IMR-90 (cell line): ENCODE results near the gene ERP44. TPM values are rescaled to one million over a fixed set of nuclear protein-coding genes. Genes with fewer than 3 reads are reported as not detected.

Source experiments
- ATAC-seq: fragments of 200-7000 bp; cut with Tn5 transposase; 2 replicates; pipeline ENCODE4 v1.9.1; 2020; ENCODE audit warnings: low read depth, mild to moderate bottlenecking, moderate library complexity
- BruUV-seq: library from RNA; stranded (reverse); fragments of 400-500 nt; replicated peaks from 2 replicates; lab custom pipeline; 2021; lab: Mats Ljungman, UMichigan
- CTCF ChIA-PET: fragments of 300-600 bp; formaldehyde crosslinking; extraction: SDS; loops from one replicate; lab custom pipeline; 2021; ENCODE audit warnings: antibody characterized with exemption; lab: Yijun Ruan, JAX
- POLR2A ChIA-PET: fragments of 300-600 bp; sonication (Branson Sonifier 250); formaldehyde crosslinking; loops from one replicate; lab custom pipeline; 2022; ENCODE audit warnings: antibody characterized with exemption; ENCODE audit not compliant: unreplicated experiment; lab: Charles Lee
- DNase-seq: peaks from one replicate; pipeline ENCODE4 v3.0.0; 2013
- H2AFZ ChIP-seq: replicated peaks from 2 replicates; pipeline ENCODE3; 2013; ENCODE audit warnings: low read length, mild to moderate bottlenecking; ENCODE audit not compliant: poor library complexity
- H2AK5ac ChIP-seq: 2 replicates; pipeline ENCODE4 v1.6.1; 2013; ENCODE audit warnings: low read depth, low read length, inconsistent platforms
- H2AK9ac ChIP-seq: replicated peaks from 2 replicates; pipeline ENCODE3; 2013; ENCODE audit warnings: mild to moderate bottlenecking, low read depth, low read length, moderate library complexity; ENCODE audit not compliant: poor library complexity
- H2BK120ac ChIP-seq: 2 replicates; pipeline ENCODE4 v1.6.1; 2013; ENCODE audit warnings: low read depth, low read length, inconsistent platforms
- H2BK15ac ChIP-seq: 3 replicates; pipeline ENCODE4 v1.6.1; 2013; ENCODE audit warnings: low read depth, low read length, inconsistent platforms
- H2BK20ac ChIP-seq: 2 replicates; pipeline ENCODE4 v1.6.1; 2013; ENCODE audit warnings: low read depth, mild to moderate bottlenecking, inconsistent platforms, low read length, moderate library complexity
- H2BK5ac ChIP-seq: 2 replicates; pipeline ENCODE4 v1.6.1; 2013; ENCODE audit warnings: mild to moderate bottlenecking, low read depth, low read length, inconsistent platforms; ENCODE audit not compliant: poor library complexity, severe bottlenecking
- H3K14ac ChIP-seq: replicated peaks from 2 replicates; pipeline ENCODE4 v1.6.1; 2013; ENCODE audit warnings: low read depth, low read length, inconsistent platforms
- H3K18ac ChIP-seq: 2 replicates; pipeline ENCODE4 v1.6.1; 2013; ENCODE audit warnings: low read depth, low read length, control low read depth
- H3K23ac ChIP-seq: 2 replicates; pipeline ENCODE4 v1.6.1; 2013; ENCODE audit warnings: low read depth, low read length, inconsistent platforms
- H3K27ac ChIP-seq: 2 replicates; pipeline ENCODE4 v1.5.1; 2013; ENCODE audit warnings: mild to moderate bottlenecking, control low read depth, low read length; ENCODE audit not compliant: insufficient read depth
- H3K27me3 ChIP-seq: 2 replicates; pipeline ENCODE4 v1.6.1; 2013; ENCODE audit warnings: low read length; ENCODE audit not compliant: control insufficient read depth, insufficient read depth
- H3K36me3 ChIP-seq: 2 replicates; pipeline ENCODE4 v1.6.1; 2013; ENCODE audit warnings: low read length, mixed read lengths; ENCODE audit not compliant: control insufficient read depth, insufficient read depth
- H3K4ac ChIP-seq: 2 replicates; pipeline ENCODE4 v1.6.1; 2013; ENCODE audit warnings: low read depth, low read length, inconsistent platforms
- H3K4me1 ChIP-seq: 2 replicates; pipeline ENCODE4 v1.6.1; 2013; ENCODE audit warnings: low read length, mixed read lengths; ENCODE audit not compliant: control insufficient read depth, insufficient read depth
- H3K4me2 ChIP-seq: 2 replicates; pipeline ENCODE4 v1.6.1; 2013; ENCODE audit warnings: low read depth, mild to moderate bottlenecking, control low read depth, low read length, moderate library complexity
- H3K4me3 ChIP-seq: 2 replicates; pipeline ENCODE4 v1.5.1; 2013; ENCODE audit warnings: low read depth, mild to moderate bottlenecking, control low read depth, low read length, moderate library complexity; ENCODE audit not compliant: insufficient read depth
- H3K56ac ChIP-seq: 2 replicates; pipeline ENCODE4 v1.6.1; 2013; ENCODE audit warnings: low read length, inconsistent platforms; ENCODE audit not compliant: insufficient read depth; ENCODE audit errors: extremely low read depth
- H3K79me1 ChIP-seq, 2 experiments: 2 replicates each; pipeline ENCODE4 v1.6.1; 2013; ENCODE audit warnings: low read length in 2 of 2, inconsistent platforms in 1 of 2, low read depth in 1 of 2
- H3K9ac ChIP-seq: 2 replicates; pipeline ENCODE4 v1.6.1; 2013; ENCODE audit warnings: low read depth, low read length, control low read depth
- H3K9me1 ChIP-seq: 2 replicates; pipeline ENCODE4 v1.6.1; 2013; ENCODE audit warnings: low read length, inconsistent platforms; ENCODE audit not compliant: insufficient read depth
- H3K9me3 ChIP-seq: 2 replicates; pipeline ENCODE4 v1.6.1; 2013; ENCODE audit warnings: low read length; ENCODE audit not compliant: control insufficient read depth, insufficient read depth
- H4K20me1 ChIP-seq: 2 replicates; pipeline ENCODE4 v1.6.1; 2013; ENCODE audit warnings: low read length, inconsistent platforms; ENCODE audit not compliant: insufficient read depth
- H4K5ac ChIP-seq: 2 replicates; pipeline ENCODE4 v1.6.1; 2013; ENCODE audit warnings: mild to moderate bottlenecking, low read depth, low read length, control low read depth
- H4K8ac ChIP-seq, 2 experiments: 2 replicates each; pipeline ENCODE4 v1.6.1; 2013; ENCODE audit warnings: low read depth in 2 of 2, low read length in 2 of 2, control low read depth in 1 of 2, inconsistent platforms in 1 of 2
- H4K91ac ChIP-seq: 2 replicates; pipeline ENCODE4 v1.6.1; 2013; ENCODE audit warnings: low read depth, low read length, inconsistent platforms; ENCODE audit not compliant: insufficient read depth
- BHLHE40 ChIP-seq: fragments of 150-350 bp; IDR thresholded peaks from 2 replicates; pipeline ENCODE4 v1.6.1; 2016; ENCODE audit warnings: mild to moderate bottlenecking, low read depth, low read length
- CEBPB ChIP-seq: IDR thresholded peaks from 2 replicates; pipeline ENCODE4 v1.6.1; 2012; ENCODE audit warnings: low read depth, low read length, improper control_type of control experiment
- CHD1 ChIP-seq: IDR thresholded peaks from 2 replicates; pipeline ENCODE4 v1.6.1; 2012; ENCODE audit warnings: low read depth, low read length, improper control_type of control experiment
- FOS ChIP-seq: fragments of 150-350 bp; IDR thresholded peaks from 2 replicates; pipeline ENCODE4 v1.6.1; 2016; ENCODE audit warnings: low read depth, low read length
- MAFK ChIP-seq: IDR thresholded peaks from 2 replicates; pipeline ENCODE4 v1.6.1; 2012; ENCODE audit warnings: low read depth, low read length, improper control_type of control experiment
- MAZ ChIP-seq: IDR thresholded peaks from 2 replicates; pipeline ENCODE4 v1.6.1; 2012; ENCODE audit warnings: low read depth, mild to moderate bottlenecking, low read length, improper control_type of control experiment, moderate library complexity, borderline replicate concordance
- MXI1 ChIP-seq: IDR thresholded peaks from 2 replicates; pipeline ENCODE4 v1.6.1; 2012; ENCODE audit warnings: low read depth, mild to moderate bottlenecking, low read length, moderate library complexity, borderline replicate concordance
- NFE2L2 ChIP-seq: fragments of 150-350 bp; IDR thresholded peaks from 2 replicates; pipeline ENCODE4 v1.6.1; 2016; ENCODE audit warnings: low read depth, mild to moderate bottlenecking, low read length
- POLR2A ChIP-seq: IDR thresholded peaks from 2 replicates; pipeline ENCODE4 v1.6.1; 2012; ENCODE audit warnings: mild to moderate bottlenecking, low read depth, low read length
- RAD21 ChIP-seq: IDR thresholded peaks from 2 replicates; pipeline ENCODE4 v1.6.1; 2012; ENCODE audit warnings: low read length, improper control_type of control experiment
- RCOR1 ChIP-seq: IDR thresholded peaks from 2 replicates; pipeline ENCODE4 v1.6.1; 2012; ENCODE audit warnings: mild to moderate bottlenecking, low read length, improper control_type of control experiment; ENCODE audit not compliant: insufficient replicate concordance
- RFX5 ChIP-seq: IDR thresholded peaks from 2 replicates; pipeline ENCODE4 v1.8.0; 2012; ENCODE audit warnings: low read depth, mild to moderate bottlenecking, low read length, moderate library complexity
- SMC3 ChIP-seq: fragments of 150-350 bp; IDR thresholded peaks from 2 replicates; pipeline ENCODE4 v1.6.1; 2016; ENCODE audit warnings: low read depth, mild to moderate bottlenecking, antibody characterized with exemption, low read length, moderate library complexity
- WGBS, 2 experiments: methylation state at CpG; one replicate each; pipeline versions ENCODE4 v1.1.5 to v1.1.7; 2013; ENCODE audit warnings: missing lambda C conversion rate in 2 of 2; ENCODE audit not compliant: insufficient read length in 1 of 2; ENCODE audit errors: extremely low coverage in 2 of 2; 5-methylcytosine and 5-hydroxymethylcytosine counted together
- dilution Hi-C: fragments of 300-500 bp; cut with HindIII; formaldehyde crosslinking; loops from one replicate; pipeline ENCODE4 v1.14.3; 2018; ENCODE audit warnings: low sequenced_read_pairs; ENCODE audit not compliant: unreplicated experiment
- in situ Hi-C: fragments of 300-500 bp; cut with MboI; formaldehyde crosslinking; loops from 3 replicates; pipeline ENCODE4 v1.14.3; 2019; ENCODE audit warnings: low sequenced_read_pairs, inconsistent platforms, mixed read lengths
- intact Hi-C: fragments of 100-400 bp; cut with micrococcal nuclease; formaldehyde crosslinking; loops from 2 replicates; pipeline ENCODE4 v1.10.0; 2022
- polyA plus RNA-seq, 3 experiments: library from polyadenylated mRNA; depleted of rRNA; stranded (reverse); fragments of >200 nt; gene quantifications; 2 replicates each; pipeline ENCODE4 v1.2.3, GENCODE V29; 2012; ENCODE audit warnings: low replicate concordance in 1 of 3
- total RNA-seq: library from RNA; depleted of rRNA; stranded (reverse); fragments of >200 nt; gene quantifications from 2 replicates; pipeline ENCODE4 v1.2.3, GENCODE V29; 2012
- TF ChIP-seq, protein P1 (sequence below): fragments of 150-350 bp; IDR thresholded peaks from 2 replicates; pipeline ENCODE4 v1.6.1; 2017; ENCODE audit warnings: mild to moderate bottlenecking, antibody characterized with exemption, low read length, low read depth
- TF ChIP-seq, protein P2 (sequence below): fragments of 150-350 bp; IDR thresholded peaks from 2 replicates; pipeline ENCODE4 v1.6.1; 2016; ENCODE audit warnings: low read depth, mild to moderate bottlenecking, low read length, moderate library complexity, borderline replicate concordance
- TF ChIP-seq, protein P3 (sequence below): conservative IDR thresholded peaks from 2 replicates; pipeline ENCODE4 v1.5.1; 2012; ENCODE audit warnings: mild to moderate bottlenecking, low read depth, low read length, improper control_type of control experiment

ERP44 gene
- total and polyA plus RNA-seq, 2 of the 4 experiments (the other 2 are of a cell fraction) = 9.1 to 13.5 TPM

DNA sequence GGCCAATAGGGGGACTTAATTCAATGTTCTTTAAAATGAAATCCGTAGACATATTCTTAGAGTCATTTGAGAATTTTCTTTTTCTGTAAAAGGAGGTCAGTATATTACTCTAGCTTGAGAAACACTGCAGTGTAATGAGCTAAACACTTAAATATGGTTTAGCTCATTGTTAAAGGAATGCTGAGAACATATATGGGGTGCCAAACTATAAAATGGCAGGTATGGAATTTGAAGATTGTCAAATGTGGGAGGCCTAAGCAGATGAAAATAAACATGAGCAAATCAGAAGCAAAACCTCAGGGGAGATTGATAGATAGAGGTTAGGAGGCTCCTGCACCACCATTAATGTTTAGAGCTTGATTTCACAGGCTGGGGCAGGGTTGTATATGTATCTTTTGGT is 134.5 kb downstream of the ERP44 start:
- Histone ChIP-seq H2BK5ac (no peak overlapping the region), H3K4me3 (no peak overlapping the region), H2BK120ac (no peak overlapping the region), H3K4me2 (no peak overlapping the region), H3K23ac (no peak overlapping the region), H3K18ac (no peak overlapping the region), H3K56ac (no peak overlapping the region), H3K27ac (no peak overlapping the region), H4K5ac (no peak overlapping the region), H2AK9ac (no peak overlapping the region), H4K20me1 (no peaks in the 10 kb centered on the region), H3K14ac (0 out of 2 replicates have a peak overlapping the region, but pooled peaks have one; percentile 20), H3K36me3 (peaks cover 11% of the 10 kb centered on the region), H3K79me1 (no peaks in the 10 kb centered on the region; a peak in 1 of 4 replicates), H2BK15ac (no peak overlapping the region), H3K27me3 (no peaks in the 10 kb centered on the region), H3K9me3 (no peaks in the 10 kb centered on the region), H2AK5ac (no peak overlapping the region), H3K4ac (no peak overlapping the region), H4K91ac (no peak overlapping the region), H2BK20ac (no peak overlapping the region), H3K4me1 (no peaks in the 10 kb centered on the region; the same call in 1 of the 2 replicates), H2AFZ (no peak overlapping the region), H3K9ac (no peak overlapping the region), H3K9me1 (peaks cover 6% of the 10 kb centered on the region; the same call in 1 of the 2 replicates), H4K8ac (no peak overlapping the region)
- peak; percentile 42; the same call in 1 of the 2 replicates for ATAC-seq
- ChIA-PET POLR2A (no interaction called here), CTCF (interaction anchor here (1.1 kb wide), 1 partner anchor 14 kb away, joined by 3 read pairs; no protein-coding TSS in a partner anchor)
- in situ Hi-C loops = no loop called here
- TF ChIP-seq RCOR1 (no peak), MAZ (no peak), FOS (no peak), SMC3 (no peak), CHD1 (no peak), BHLHE40 (no peak), MAFK (no peak), NFE2L2 (no peak), POLR2A (no peak), CEBPB (no peak), MXI1 (no peak), RAD21 (no peak), RFX5 (no peak)
- TF ChIP-seq, protein P1, sequence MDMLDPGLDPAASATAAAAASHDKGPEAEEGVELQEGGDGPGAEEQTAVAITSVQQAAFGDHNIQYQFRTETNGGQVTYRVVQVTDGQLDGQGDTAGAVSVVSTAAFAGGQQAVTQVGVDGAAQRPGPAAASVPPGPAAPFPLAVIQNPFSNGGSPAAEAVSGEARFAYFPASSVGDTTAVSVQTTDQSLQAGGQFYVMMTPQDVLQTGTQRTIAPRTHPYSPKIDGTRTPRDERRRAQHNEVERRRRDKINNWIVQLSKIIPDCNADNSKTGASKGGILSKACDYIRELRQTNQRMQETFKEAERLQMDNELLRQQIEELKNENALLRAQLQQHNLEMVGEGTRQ = no peak
- TF ChIP-seq, protein P2, sequence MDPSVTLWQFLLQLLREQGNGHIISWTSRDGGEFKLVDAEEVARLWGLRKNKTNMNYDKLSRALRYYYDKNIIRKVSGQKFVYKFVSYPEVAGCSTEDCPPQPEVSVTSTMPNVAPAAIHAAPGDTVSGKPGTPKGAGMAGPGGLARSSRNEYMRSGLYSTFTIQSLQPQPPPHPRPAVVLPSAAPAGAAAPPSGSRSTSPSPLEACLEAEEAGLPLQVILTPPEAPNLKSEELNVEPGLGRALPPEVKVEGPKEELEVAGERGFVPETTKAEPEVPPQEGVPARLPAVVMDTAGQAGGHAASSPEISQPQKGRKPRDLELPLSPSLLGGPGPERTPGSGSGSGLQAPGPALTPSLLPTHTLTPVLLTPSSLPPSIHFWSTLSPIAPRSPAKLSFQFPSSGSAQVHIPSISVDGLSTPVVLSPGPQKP = no peak
- TF ChIP-seq, protein P3, sequence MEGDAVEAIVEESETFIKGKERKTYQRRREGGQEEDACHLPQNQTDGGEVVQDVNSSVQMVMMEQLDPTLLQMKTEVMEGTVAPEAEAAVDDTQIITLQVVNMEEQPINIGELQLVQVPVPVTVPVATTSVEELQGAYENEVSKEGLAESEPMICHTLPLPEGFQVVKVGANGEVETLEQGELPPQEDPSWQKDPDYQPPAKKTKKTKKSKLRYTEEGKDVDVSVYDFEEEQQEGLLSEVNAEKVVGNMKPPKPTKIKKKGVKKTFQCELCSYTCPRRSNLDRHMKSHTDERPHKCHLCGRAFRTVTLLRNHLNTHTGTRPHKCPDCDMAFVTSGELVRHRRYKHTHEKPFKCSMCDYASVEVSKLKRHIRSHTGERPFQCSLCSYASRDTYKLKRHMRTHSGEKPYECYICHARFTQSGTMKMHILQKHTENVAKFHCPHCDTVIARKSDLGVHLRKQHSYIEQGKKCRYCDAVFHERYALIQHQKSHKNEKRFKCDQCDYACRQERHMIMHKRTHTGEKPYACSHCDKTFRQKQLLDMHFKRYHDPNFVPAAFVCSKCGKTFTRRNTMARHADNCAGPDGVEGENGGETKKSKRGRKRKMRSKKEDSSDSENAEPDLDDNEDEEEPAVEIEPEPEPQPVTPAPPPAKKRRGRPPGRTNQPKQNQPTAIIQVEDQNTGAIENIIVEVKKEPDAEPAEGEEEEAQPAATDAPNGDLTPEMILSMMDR = no peak
- dilution Hi-C loops = no loop called here
- intact Hi-C loops = no loop called here
- no CpG with 5 or more reads among the region's 1 CpG for WGBS, 2 experiments
- no TSS peak for BruUV-seq
- DNase-seq = peak; percentile 47
